ENCODE results near the gene EML5. TPM values are rescaled to one million over a fixed set of nuclear protein-coding genes. Genes with fewer than 3 reads are reported as not detected.

The EML5 gene
- total RNA-seq, 1 donor from 2014 or later = 2.0 TPM

GRCh38 chr14:88727057-88727456 lies 65.7 kb downstream of the EML5 start:
- Mint-ChIP-seq H3K36me3 (no peaks in the 10 kb centered on the region), H3K9me3 (peaks cover 3% of the 10 kb centered on the region)
- DNase-seq (ENCODE audit: low spot score in 2 of 2, unreplicated experiment in 2 of 2) = no peak

GRCh38 chr14:88710709-88711108 lies 82.0 kb downstream of the EML5 start:
- no peaks in the 10 kb centered on the region for H3K9me3 Mint-ChIP-seq
- TF ChIP-seq CTCF (IDR thresholded peaks at IDR 0.05; ENCODE audit: unreplicated experiment) = no peak
- no peak overlapping the region for H3K27ac Mint-ChIP-seq
- DNase-seq (ENCODE audit: low spot score in 2 of 2, unreplicated experiment in 2 of 2) = no peak
- no peak overlapping the region for H3K4me3 Mint-ChIP-seq
- peaks cover 11% of the 10 kb centered on the region for H3K27me3 Mint-ChIP-seq (ENCODE audit: low read depth)
- H3K36me3 Mint-ChIP-seq = no peaks in the 10 kb centered on the region
- no peaks in the 10 kb centered on the region for H3K4me1 Mint-ChIP-seq

More at GRCh38 chr14:88727057-88727456, 65.7 kb downstream of the EML5 start:
- Mint-ChIP-seq H3K27me3 (ENCODE audit: low read depth) (peaks cover 4% of the 10 kb centered on the region), H3K4me1 (no peaks in the 10 kb centered on the region), H3K27ac (no peak overlapping the region), H3K4me3 (no peak overlapping the region)
- no peak for TF ChIP-seq CTCF (IDR thresholded peaks at IDR 0.05; ENCODE audit: unreplicated experiment)

- no peaks in the 10 kb centered on the region for H3K9me3 Mint-ChIP-seq
These were observed 85.7 kb downstream of the EML5 start for GRCh38 chr14:88707088-88707487.

GRCh38 chr14:88706425-88706824 lies 86.3 kb downstream of the EML5 start:
- TF ChIP-seq CTCF (IDR thresholded peaks at IDR 0.05; ENCODE audit: unreplicated experiment) = no peak
- Mint-ChIP-seq H3K36me3 (no peaks in the 10 kb centered on the region), H3K4me3 (no peak overlapping the region), H3K27me3 (ENCODE audit: low read depth) (peaks cover 12% of the 10 kb centered on the region), H3K4me1 (no peaks in the 10 kb centered on the region), H3K27ac (no peak overlapping the region), H3K9me3 (no peaks in the 10 kb centered on the region)
- no peak for DNase-seq (ENCODE audit: low spot score in 2 of 2, unreplicated experiment in 2 of 2)

More at GRCh38 chr14:88707088-88707487, 85.7 kb downstream of the EML5 start:
- no peak for DNase-seq (ENCODE audit: low spot score in 2 of 2, unreplicated experiment in 2 of 2)
- Mint-ChIP-seq H3K27me3 (ENCODE audit: low read depth) (peaks cover 12% of the 10 kb centered on the region), H3K4me3 (no peak overlapping the region), H3K36me3 (no peaks in the 10 kb centered on the region), H3K4me1 (no peaks in the 10 kb centered on the region), H3K27ac (no peak overlapping the region)
- no peak for TF ChIP-seq CTCF (IDR thresholded peaks at IDR 0.05; ENCODE audit: unreplicated experiment)

- Mint-ChIP-seq H3K27me3 (ENCODE audit: low read depth) (peaks cover 24% of the 10 kb centered on the region), H3K4me3 (no peak overlapping the region), H3K4me1 (no peaks in the 10 kb centered on the region), H3K9me3 (no peaks in the 10 kb centered on the region), H3K27ac (no peak overlapping the region), H3K36me3 (no peaks in the 10 kb centered on the region)
- no peak for DNase-seq (ENCODE audit: low spot score in 2 of 2, unreplicated experiment in 2 of 2)
- no peak for TF ChIP-seq CTCF (IDR thresholded peaks at IDR 0.05; ENCODE audit: unreplicated experiment)
These were observed 94.1 kb downstream of the EML5 start for GRCh38 chr14:88698651-88699050.

- DNase-seq (ENCODE audit: low spot score in 2 of 2, unreplicated experiment in 2 of 2) = no peak
- Mint-ChIP-seq H3K4me1 (no peaks in the 10 kb centered on the region), H3K27me3 (ENCODE audit: low read depth) (peaks cover 19% of the 10 kb centered on the region), H3K4me3 (no peak overlapping the region), H3K9me3 (no peaks in the 10 kb centered on the region), H3K27ac (no peak overlapping the region), H3K36me3 (no peaks in the 10 kb centered on the region)
- TF ChIP-seq CTCF (IDR thresholded peaks at IDR 0.05; ENCODE audit: unreplicated experiment) = no peak
These were observed 96.9 kb downstream of the EML5 start for GRCh38 chr14:88695870-88696269.
